Activated CD8-positive, alpha-beta T cell treated with anti-CD3 and anti-CD28 coated beads for 36 hours (primary cell): Measurements from ENCODE around the gene FTSJ1. TPM values are rescaled to one million over a fixed set of nuclear protein-coding genes. Genes with fewer than 3 reads are reported as not detected.
A peak's percentile ranks its signal among the peaks of the same experiment; 100 is the strongest.

Source experiments
- ATAC-seq: fragments of 200-7000 bp; cut with Tn5 transposase; one replicate; pipeline ENCODE4 v1.10.0; 2021; ENCODE audit warnings: mild to moderate bottlenecking, moderate library complexity
- CTCF ChIA-PET: fragments of 350-600 bp; sonication (Branson Sonifier 250); formaldehyde crosslinking; loops from one replicate; lab custom pipeline; 2021; ENCODE audit warnings: antibody characterized with exemption; lab: Charles Lee
- POLR2A ChIA-PET: fragments of 350-600 bp; sonication (Branson Sonifier 250); formaldehyde crosslinking; loops from one replicate; lab custom pipeline; 2021; ENCODE audit warnings: antibody characterized with exemption; lab: Charles Lee
- DNase-seq: peaks from one replicate; pipeline ENCODE4 v3.0.0-alpha.2; 2020
- H3K27ac Mint-ChIP-seq: one replicate; pipeline ENCODE4 v1.8.0; 2021; ENCODE audit warnings: mild to moderate bottlenecking, mixed read lengths
- H3K27me3 Mint-ChIP-seq: one replicate; pipeline ENCODE4 v1.8.0; 2021; ENCODE audit warnings: mixed read lengths
- H3K36me3 Mint-ChIP-seq: one replicate; pipeline ENCODE4 v1.8.0; 2021; ENCODE audit warnings: low read depth, mixed read lengths
- H3K4me1 Mint-ChIP-seq: one replicate; pipeline ENCODE4 v1.8.0; 2021; ENCODE audit warnings: low read depth, mixed read lengths
- H3K4me3 Mint-ChIP-seq: one replicate; pipeline ENCODE4 v1.8.0; 2021; ENCODE audit warnings: mild to moderate bottlenecking, moderate library complexity, mixed read lengths
- H3K9me3 Mint-ChIP-seq: one replicate; pipeline ENCODE4 v1.8.0; 2021; ENCODE audit warnings: mixed read lengths
- intact Hi-C: fragments of 100-400 bp; cut with micrococcal nuclease; formaldehyde crosslinking; loops from one replicate; pipeline ENCODE4 v1.10.0; 2022
- total RNA-seq, 2 experiments: library from RNA; stranded (reverse); gene quantifications; one replicate each; pipeline ENCODE4 v1.2.3, GENCODE V29; 2021
- TF ChIP-seq, protein P1 (sequence below): fragments of 200-600 bp; IDR thresholded peaks from one replicate; pipeline ENCODE4 v1.8.0; 2022; ENCODE audit warnings: antibody characterized with exemption, mild to moderate bottlenecking

The FTSJ1 gene
- total RNA-seq, 2 experiments from 2014 or later, result 73.3 to 82.9 TPM

DNA sequence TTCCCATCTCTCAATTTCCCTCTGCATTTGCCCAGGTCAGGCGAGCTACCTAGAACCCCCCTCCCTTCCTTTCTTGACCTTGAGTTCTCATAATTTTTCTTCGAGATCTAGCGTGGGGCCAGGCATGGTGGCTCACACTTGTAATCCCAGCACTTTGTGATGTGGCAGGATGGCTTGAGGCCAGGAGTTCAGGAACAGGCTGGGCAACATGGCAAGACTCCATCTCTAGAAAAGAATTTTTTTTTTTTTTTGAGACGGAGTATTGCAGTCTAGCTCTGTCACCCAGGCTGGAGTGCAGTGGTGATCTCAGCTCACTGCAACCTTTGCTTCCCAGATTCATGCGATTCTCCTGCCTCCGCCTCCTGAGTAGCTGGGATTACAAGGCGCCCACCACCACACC lies 28.3 kb downstream of the FTSJ1 start:
- CTCF ChIA-PET, result no interaction called here
- ATAC-seq, result no peak

DNA sequence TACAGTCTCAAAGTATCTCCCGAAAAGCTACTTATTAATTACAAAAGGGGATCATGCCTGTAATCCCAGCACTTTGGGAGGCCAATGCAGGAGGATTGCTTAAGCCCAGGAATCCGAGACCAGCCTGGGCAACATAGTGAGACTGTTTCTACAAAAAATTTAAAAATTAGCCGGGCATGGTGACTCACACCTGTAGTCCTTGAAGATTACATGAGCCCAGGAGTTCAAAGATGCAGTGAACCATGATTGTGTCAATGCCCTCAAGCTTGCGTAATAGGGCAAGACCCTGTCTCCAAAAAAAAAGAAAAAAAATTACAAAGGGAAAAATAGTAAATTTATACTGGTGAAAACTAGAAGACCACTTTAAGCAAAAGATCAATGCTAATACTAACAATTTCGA lies 29.5 kb downstream of the FTSJ1 start:
- H3K27me3 Mint-ChIP-seq, result no peaks in the 10 kb centered on the region
- no peak for ATAC-seq
- intact Hi-C loops, result no loop called here
- TF ChIP-seq, protein P1, sequence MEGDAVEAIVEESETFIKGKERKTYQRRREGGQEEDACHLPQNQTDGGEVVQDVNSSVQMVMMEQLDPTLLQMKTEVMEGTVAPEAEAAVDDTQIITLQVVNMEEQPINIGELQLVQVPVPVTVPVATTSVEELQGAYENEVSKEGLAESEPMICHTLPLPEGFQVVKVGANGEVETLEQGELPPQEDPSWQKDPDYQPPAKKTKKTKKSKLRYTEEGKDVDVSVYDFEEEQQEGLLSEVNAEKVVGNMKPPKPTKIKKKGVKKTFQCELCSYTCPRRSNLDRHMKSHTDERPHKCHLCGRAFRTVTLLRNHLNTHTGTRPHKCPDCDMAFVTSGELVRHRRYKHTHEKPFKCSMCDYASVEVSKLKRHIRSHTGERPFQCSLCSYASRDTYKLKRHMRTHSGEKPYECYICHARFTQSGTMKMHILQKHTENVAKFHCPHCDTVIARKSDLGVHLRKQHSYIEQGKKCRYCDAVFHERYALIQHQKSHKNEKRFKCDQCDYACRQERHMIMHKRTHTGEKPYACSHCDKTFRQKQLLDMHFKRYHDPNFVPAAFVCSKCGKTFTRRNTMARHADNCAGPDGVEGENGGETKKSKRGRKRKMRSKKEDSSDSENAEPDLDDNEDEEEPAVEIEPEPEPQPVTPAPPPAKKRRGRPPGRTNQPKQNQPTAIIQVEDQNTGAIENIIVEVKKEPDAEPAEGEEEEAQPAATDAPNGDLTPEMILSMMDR, result no peak
- H3K4me3 Mint-ChIP-seq, result no peak overlapping the region
- H3K9me3 Mint-ChIP-seq, result no peaks in the 10 kb centered on the region
- H3K4me1 Mint-ChIP-seq, result peaks cover 11% of the 10 kb centered on the region
- DNase-seq, result no peak
- ChIA-PET POLR2A (no interaction called here), CTCF (no interaction called here)
- peaks cover 3% of the 10 kb centered on the region for H3K36me3 Mint-ChIP-seq
- no peak overlapping the region for H3K27ac Mint-ChIP-seq

More for the DNA sequence above, 28.3 kb downstream of the FTSJ1 start:
- no peaks in the 10 kb centered on the region for H3K27me3 Mint-ChIP-seq
- H3K9me3 Mint-ChIP-seq, result no peaks in the 10 kb centered on the region
- no peak overlapping the region for H3K4me3 Mint-ChIP-seq
- intact Hi-C loops, result no loop called here
- POLR2A ChIA-PET, result no interaction called here
- no peaks in the 10 kb centered on the region for H3K36me3 Mint-ChIP-seq
- no peak for DNase-seq
- H3K27ac Mint-ChIP-seq, result no peak overlapping the region
- peaks cover under 1% of the 10 kb centered on the region for H3K4me1 Mint-ChIP-seq
- TF ChIP-seq, protein P1, result no peak

DNA sequence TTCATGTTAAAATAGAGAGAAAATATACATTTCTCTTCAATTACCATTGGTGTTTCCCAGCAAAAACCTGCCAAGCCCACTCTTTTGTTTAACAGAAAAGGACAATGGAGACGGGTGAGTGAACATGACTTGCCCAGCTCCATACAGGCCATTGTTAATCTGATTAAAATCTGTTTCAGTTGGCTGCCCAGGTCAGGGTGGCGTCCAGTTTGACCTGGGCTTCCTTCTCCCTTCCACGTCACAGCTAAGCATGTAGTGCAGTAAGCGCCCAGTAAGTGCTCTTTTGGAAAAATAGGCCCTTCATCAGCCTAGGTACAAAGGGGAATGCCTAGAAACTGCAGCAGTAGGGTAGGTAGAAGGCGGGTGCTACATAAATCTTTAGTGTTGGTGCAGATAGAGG lies 31.2 kb downstream of the FTSJ1 start:
- H3K9me3 Mint-ChIP-seq, result no peaks in the 10 kb centered on the region
- H3K27ac Mint-ChIP-seq, result no peak overlapping the region
- ChIA-PET POLR2A (no interaction called here), CTCF (no interaction called here)
- H3K27me3 Mint-ChIP-seq, result no peaks in the 10 kb centered on the region
- no peak for DNase-seq
- intact Hi-C loops, result no loop called here
- TF ChIP-seq, protein P1, result no peak
- no peak for ATAC-seq
- peaks cover 3% of the 10 kb centered on the region for H3K36me3 Mint-ChIP-seq
- peak overlapping the region; percentile 33 for H3K4me3 Mint-ChIP-seq
- peaks cover 22% of the 10 kb centered on the region for H3K4me1 Mint-ChIP-seq

DNA sequence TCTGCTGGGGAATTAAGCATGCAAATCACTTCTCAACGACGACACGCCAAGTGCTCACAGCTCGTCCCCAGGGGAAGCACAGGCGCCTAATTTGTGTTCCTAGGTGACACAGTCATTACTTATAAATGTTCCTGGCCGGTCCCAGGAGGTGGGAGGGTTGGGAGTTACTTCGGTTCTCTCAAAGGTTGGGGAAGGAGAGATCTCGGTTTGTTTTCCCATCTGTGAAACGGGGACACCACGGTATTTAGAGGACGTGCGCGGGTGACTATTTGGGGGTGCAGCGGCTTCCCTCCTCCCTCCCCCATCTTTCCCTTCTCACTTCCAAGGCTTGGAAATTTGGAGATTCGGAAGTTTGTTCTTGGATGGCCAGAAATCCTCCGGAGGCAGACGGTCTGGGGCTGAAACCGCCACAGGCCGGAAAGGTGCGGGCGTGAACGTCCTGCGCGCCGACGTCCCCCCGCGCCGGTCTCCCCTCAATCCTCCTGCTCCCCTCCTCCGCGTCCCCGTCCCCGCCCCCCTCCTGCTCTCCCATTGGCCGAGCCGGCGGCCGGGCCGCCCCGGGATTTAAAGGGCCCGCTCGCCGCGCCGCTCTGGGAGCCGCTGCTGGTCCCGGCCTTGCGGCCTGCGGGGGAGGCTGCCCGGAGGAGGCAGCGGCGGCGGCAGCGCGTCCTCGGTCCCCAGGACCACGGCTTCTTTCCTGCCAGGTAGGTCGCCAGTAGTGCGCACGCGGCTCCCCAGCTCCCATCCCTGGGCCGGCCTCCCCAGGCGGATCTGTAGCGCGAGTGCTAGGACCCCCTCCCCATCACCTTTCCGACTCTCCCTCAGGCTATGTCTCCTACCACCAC lies 32.6 kb downstream of the FTSJ1 start, which contains the start of gene PORCN:
Gene PORCN, plus strand, starts transcription at position 593 of the 845 bp plus-strand sequence. CDS start 829 bp downstream, outside the sequence.
- peak within 1 kb of the TSS; percentile 88 for H3K4me3 Mint-ChIP-seq
- intact Hi-C loops, result no loop called here
- H3K27me3 Mint-ChIP-seq, result no peaks in the 10 kb centered on the region
- H3K4me1 Mint-ChIP-seq, result peaks cover 22% of the 10 kb centered on the region
- ChIA-PET CTCF (interaction anchor here (0.6 to 1.0 kb wide), 2 partner anchors 15 to 339 kb away, joined by 3 to 6 read pairs; no protein-coding TSS in a partner anchor), POLR2A (interaction anchor here (1.4 kb wide), 1 partner anchor 27 kb away, joined by 5 read pairs; no protein-coding TSS in a partner anchor)
- H3K36me3 Mint-ChIP-seq, result peaks cover 3% of the 10 kb centered on the region
- no peaks in the 10 kb centered on the region for H3K9me3 Mint-ChIP-seq
- peak; percentile 86 for DNase-seq
- TF ChIP-seq, protein P1, result no peak
- ATAC-seq, result peak; percentile 93
- peak within 1 kb of the TSS; percentile 89 for H3K27ac Mint-ChIP-seq

DNA sequence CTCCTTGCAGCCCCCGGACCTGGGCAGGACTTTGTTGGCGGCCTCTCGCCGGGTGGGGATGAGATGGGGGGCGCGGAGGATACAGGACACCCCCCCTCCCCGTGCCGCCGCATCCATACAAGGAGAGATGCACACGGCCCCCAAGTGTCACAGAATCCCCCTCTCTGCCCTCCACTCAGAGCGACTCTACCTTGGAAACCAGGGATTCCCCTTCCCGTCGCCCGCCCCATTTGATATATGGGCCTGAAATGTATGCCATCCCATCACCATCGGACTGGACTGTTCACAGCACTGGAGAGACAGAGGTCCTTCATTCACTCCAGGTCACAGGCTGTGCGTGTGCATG lies 33.2 kb downstream of the FTSJ1 start:
- TF ChIP-seq, protein P1, result no peak
- H3K36me3 Mint-ChIP-seq, result peaks cover 3% of the 10 kb centered on the region
- POLR2A ChIA-PET, result no interaction called here
- intact Hi-C loops, result no loop called here
- peak overlapping the region; percentile 89 for H3K27ac Mint-ChIP-seq
- H3K9me3 Mint-ChIP-seq, result no peaks in the 10 kb centered on the region
- CTCF ChIA-PET, result interaction anchor here (0.6 kb wide), 1 partner anchor 338 kb away, joined by 3 read pairs; no protein-coding TSS in a partner anchor
- DNase-seq, result peak; percentile 35
- peak; percentile 47 for ATAC-seq
- peak overlapping the region; percentile 88 for H3K4me3 Mint-ChIP-seq
- peaks cover 22% of the 10 kb centered on the region for H3K4me1 Mint-ChIP-seq
- no peaks in the 10 kb centered on the region for H3K27me3 Mint-ChIP-seq
